ENCODE data around the gene HSPA1L.

The HSPA1L gene

DNA sequence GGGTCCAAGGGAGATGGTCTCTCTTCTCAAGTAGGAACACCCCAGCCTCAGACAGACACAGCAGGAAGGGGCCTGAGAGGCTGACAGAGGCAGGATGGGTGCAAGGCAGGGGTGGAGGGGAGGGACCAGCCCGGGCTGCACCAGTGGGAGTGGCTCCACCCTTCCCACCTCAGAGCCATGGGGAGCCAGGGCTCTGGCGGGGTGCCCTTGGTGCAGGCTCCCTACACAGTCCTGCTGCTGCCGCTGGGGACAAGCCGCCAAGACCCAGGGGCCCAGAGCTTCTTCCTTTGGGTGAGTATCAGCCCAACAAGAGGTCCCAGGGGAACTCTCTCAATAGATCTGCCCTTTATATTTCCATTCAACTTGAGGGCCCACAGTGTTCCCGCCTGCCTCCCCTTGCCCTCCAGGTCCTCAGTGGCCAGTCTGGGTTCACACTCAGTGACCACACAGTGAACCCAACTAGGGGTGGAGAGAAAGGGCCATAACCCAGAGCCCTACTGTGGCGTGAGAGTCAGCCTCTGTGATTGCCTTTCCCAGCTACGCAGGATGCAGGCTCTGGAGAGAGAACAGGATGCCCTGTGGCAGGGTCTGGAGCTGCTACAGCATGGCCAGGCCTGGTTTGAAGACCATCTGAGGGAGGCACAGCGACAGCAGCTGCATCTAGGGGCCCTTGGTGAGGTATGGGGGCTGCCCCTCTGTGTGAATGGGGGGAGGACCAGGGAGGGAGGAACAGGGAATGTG lies 52.0 kb downstream of the HSPA1L start:
- DNase-seq = no peak

DNA sequence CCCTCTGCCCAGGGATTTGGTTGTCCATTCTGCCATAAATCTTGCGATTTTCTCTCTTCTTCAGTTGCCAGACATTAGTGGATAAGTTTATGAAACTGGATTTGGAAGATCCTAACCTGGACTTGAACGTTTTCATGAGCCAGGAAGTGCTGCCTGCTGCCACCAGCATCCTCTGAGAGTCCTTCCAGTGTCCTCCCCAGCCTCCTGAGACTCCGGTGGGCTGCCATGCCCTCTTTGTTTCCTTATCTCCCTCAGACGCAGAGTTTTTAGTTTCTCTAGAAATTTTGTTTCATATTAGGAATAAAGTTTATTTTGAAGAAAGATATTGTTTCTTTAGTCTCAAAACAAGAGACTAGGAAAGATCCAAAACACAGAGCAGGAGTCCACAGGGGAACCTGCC lies 52.7 kb downstream of the HSPA1L start, which contains the start of gene SAPCD1:
TSS of gene SAPCD1 (plus strand) at position 301 of the 400 bp plus-strand sequence. CDS start 399 bp downstream, outside the sequence.
- no peak for DNase-seq

DNA sequence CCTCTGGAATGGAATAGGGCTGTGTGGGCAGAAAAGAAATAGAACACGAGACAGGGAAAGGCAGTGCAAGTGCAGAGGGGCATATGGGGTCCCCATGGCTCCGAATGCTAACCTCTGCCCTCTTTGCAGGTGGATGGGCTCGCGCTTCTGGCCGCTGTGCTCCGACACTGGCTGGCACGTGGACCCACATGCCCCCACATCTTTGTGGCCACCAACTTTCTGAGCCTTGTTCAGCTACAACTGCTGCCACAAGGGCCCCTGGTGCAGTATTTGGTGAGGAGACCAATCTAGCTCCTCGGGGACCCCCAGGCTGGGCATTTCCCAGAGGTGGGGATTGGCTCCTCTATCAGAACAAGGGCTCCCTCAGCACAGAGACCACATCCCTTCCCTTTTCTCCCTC lies 53.7 kb downstream of the HSPA1L start:
- DNase-seq = no peak

DNA sequence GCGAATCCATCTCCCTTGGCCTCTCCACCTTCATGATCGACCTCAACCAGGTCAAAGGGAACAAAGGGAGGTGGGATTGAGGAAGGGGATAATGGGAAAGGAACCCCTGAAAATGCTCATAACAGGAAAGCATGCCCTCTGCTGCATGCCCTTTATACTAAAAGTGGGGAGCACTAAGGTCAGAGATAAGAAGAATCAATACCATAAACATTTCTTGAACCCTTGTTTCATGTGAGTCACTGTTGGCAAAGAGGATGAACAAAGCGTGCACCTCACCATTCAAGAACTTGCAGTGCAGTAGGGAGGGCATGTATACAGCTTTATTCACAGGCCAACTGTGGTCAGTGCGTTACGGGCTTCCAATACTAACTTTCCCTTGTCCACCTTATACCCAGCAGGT lies 54.3 kb downstream of the HSPA1L start:
- no peak for DNase-seq
